ENCODE data around the gene KIF1B.

KIF1B gene

GRCh38 chr1:10278880-10279279 is 68.5 kb downstream of the KIF1B start:
- CTCF ChIA-PET: no interaction called here
- H3K4me3 ChIP-seq (ENCODE audit: control insufficient read depth in 1 of 7, extremely low read depth in 1 of 7, insufficient read depth in 4 of 7, low read depth in 2 of 7, low read length in 6 of 7): no peak overlapping the region
- DNase-seq: no peak
- no peaks in the 10 kb centered on the region for H3K9me3 ChIP-seq (ENCODE audit: control extremely low read depth in 1 of 5, control insufficient read depth in 4 of 5, insufficient read depth in 2 of 5, low read depth in 1 of 5, low read length in 4 of 5)
- H3K27me3 ChIP-seq (replicated peaks in 2 of 5; ENCODE audit: control insufficient read depth in 4 of 5, insufficient read depth in 5 of 5, low read length in 4 of 5): no peaks in the 10 kb centered on the region
- peaks cover 10 to 29% (median 24%) of the 10 kb centered on the region in 4 experiments for H3K36me3 ChIP-seq (ENCODE audit: control insufficient read depth in 4 of 4, insufficient read depth in 4 of 4, low read length in 3 of 4)
- POLR2A ChIA-PET: no interaction called here
- no peak overlapping the region for H3K27ac ChIP-seq (ENCODE audit: insufficient read depth in 1 of 2, low read depth in 1 of 2, low read length in 2 of 2, poor library complexity in 1 of 2, severe bottlenecking in 2 of 2)
- no peaks in the 10 kb centered on the region for H3K4me1 ChIP-seq (ENCODE audit: control extremely low read depth in 1 of 4, control insufficient read depth in 4 of 4, insufficient read depth in 4 of 4, low read length in 3 of 4)
- WGBS (ENCODE audit: insufficient coverage): 100% methylated on average over 2 of the region's 5 CpGs

GRCh38 chr1:10280439-10281350 is 70.3 kb downstream of the KIF1B start:
- H3K36me3 ChIP-seq (ENCODE audit: control insufficient read depth in 4 of 4, insufficient read depth in 4 of 4, low read length in 3 of 4): peaks cover 10 to 31% (median 23%) of the 10 kb centered on the region in 4 experiments
- DNase-seq: no peak
- ChIA-PET POLR2A (no interaction called here), CTCF (no interaction called here)
- no peaks in the 10 kb centered on the region for H3K9me3 ChIP-seq (ENCODE audit: control extremely low read depth in 1 of 5, control insufficient read depth in 4 of 5, insufficient read depth in 2 of 5, low read depth in 1 of 5, low read length in 4 of 5)
- no peak overlapping the region for H3K4me3 ChIP-seq (ENCODE audit: control insufficient read depth in 1 of 7, extremely low read depth in 1 of 7, insufficient read depth in 4 of 7, low read depth in 2 of 7, low read length in 6 of 7)
- no peaks in the 10 kb centered on the region for H3K4me1 ChIP-seq (ENCODE audit: control extremely low read depth in 1 of 4, control insufficient read depth in 4 of 4, insufficient read depth in 4 of 4, low read length in 3 of 4)
- no peak overlapping the region for H3K27ac ChIP-seq (ENCODE audit: insufficient read depth in 1 of 2, low read depth in 1 of 2, low read length in 2 of 2, poor library complexity in 1 of 2, severe bottlenecking in 2 of 2)
- 92% methylated on average over 3 of the region's 3 CpGs for whole genome bisulfite sequencing (ENCODE audit: insufficient coverage)
- no peaks in the 10 kb centered on the region for H3K27me3 ChIP-seq (replicated peaks in 2 of 5; ENCODE audit: control insufficient read depth in 4 of 5, insufficient read depth in 5 of 5, low read length in 4 of 5)

GRCh38 chr1:10283318-10283984 is 73.1 kb downstream of the KIF1B start:
- no peaks in the 10 kb centered on the region for H3K4me1 ChIP-seq (ENCODE audit: control extremely low read depth in 1 of 4, control insufficient read depth in 4 of 4, insufficient read depth in 4 of 4, low read length in 3 of 4)
- no peak overlapping the region for H3K27ac ChIP-seq (ENCODE audit: insufficient read depth in 1 of 2, low read depth in 1 of 2, low read length in 2 of 2, poor library complexity in 1 of 2, severe bottlenecking in 2 of 2)
- 100% methylated on average over 1 of the region's 3 CpGs for WGBS (ENCODE audit: insufficient coverage)
- H3K36me3 ChIP-seq (ENCODE audit: control insufficient read depth in 4 of 4, insufficient read depth in 4 of 4, low read length in 3 of 4): peaks cover 11 to 29% (median 15%) of the 10 kb centered on the region in 4 experiments
- ChIA-PET POLR2A (no interaction called here), CTCF (no interaction called here)
- no peaks in the 10 kb centered on the region for H3K9me3 ChIP-seq (ENCODE audit: control extremely low read depth in 1 of 5, control insufficient read depth in 4 of 5, insufficient read depth in 2 of 5, low read depth in 1 of 5, low read length in 4 of 5)
- H3K27me3 ChIP-seq (replicated peaks in 2 of 5; ENCODE audit: control insufficient read depth in 4 of 5, insufficient read depth in 5 of 5, low read length in 4 of 5): no peaks in the 10 kb centered on the region
- no peak for DNase-seq
- no peak overlapping the region for H3K4me3 ChIP-seq (ENCODE audit: control insufficient read depth in 1 of 7, extremely low read depth in 1 of 7, insufficient read depth in 4 of 7, low read depth in 2 of 7, low read length in 6 of 7)

- DNase-seq: no peak
- H3K36me3 ChIP-seq (ENCODE audit: control insufficient read depth in 4 of 4, insufficient read depth in 4 of 4, low read length in 3 of 4): peaks cover 8 to 19% (median 11%) of the 10 kb centered on the region in 4 experiments
- no peak overlapping the region for H3K4me3 ChIP-seq (ENCODE audit: control insufficient read depth in 1 of 7, extremely low read depth in 1 of 7, insufficient read depth in 4 of 7, low read depth in 2 of 7, low read length in 6 of 7)
- no peaks in the 10 kb centered on the region for H3K27me3 ChIP-seq (replicated peaks in 2 of 5; ENCODE audit: control insufficient read depth in 4 of 5, insufficient read depth in 5 of 5, low read length in 4 of 5)
- CTCF ChIA-PET: no interaction called here
- H3K9me3 ChIP-seq (ENCODE audit: control extremely low read depth in 1 of 5, control insufficient read depth in 4 of 5, insufficient read depth in 2 of 5, low read depth in 1 of 5, low read length in 4 of 5): no peaks in the 10 kb centered on the region
- 100% methylated on average over 2 of the region's 3 CpGs for WGBS (ENCODE audit: insufficient coverage)
- no peaks in the 10 kb centered on the region for H3K4me1 ChIP-seq (ENCODE audit: control extremely low read depth in 1 of 4, control insufficient read depth in 4 of 4, insufficient read depth in 4 of 4, low read length in 3 of 4)
- POLR2A ChIA-PET: no interaction called here
- H3K27ac ChIP-seq (ENCODE audit: insufficient read depth in 1 of 2, low read depth in 1 of 2, low read length in 2 of 2, poor library complexity in 1 of 2, severe bottlenecking in 2 of 2): no peak overlapping the region
These were observed 75.9 kb downstream of the KIF1B start for GRCh38 chr1:10286244-10286643.

DNA sequence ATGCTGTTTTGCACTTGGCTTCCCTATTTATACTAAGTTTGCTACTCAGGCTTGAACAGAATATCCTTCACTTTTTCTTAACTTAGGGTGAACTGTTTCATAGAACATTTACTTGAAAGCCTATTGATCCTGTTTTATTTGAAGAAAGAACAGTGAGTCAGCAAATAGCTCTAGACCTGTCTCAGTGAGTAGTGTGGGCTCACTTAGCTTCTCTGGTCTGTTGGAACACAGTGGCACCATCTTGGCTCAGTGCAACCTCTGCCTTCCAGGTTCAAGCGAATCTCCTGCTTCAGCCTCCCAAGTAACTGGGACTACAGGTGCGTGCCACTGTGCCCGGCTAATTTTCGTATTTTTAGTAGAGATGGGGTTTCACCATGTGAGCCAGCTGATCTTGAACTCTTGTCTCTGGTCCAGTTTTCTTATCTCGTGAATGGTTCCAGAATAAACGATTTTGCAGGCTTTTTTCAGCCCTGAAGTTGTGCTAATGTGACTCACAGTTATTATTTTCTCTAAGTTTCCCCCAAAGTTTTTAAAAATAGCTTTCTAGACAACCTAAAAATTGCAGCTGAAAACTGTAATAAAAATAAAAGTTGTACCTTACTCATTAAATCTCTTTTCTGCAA is 76.8 kb downstream of the KIF1B start:
- DNase-seq: no peak
- Histone ChIP-seq H3K9me3 (ENCODE audit: control extremely low read depth in 1 of 5, control insufficient read depth in 4 of 5, insufficient read depth in 2 of 5, low read depth in 1 of 5, low read length in 4 of 5) (no peaks in the 10 kb centered on the region), H3K4me1 (ENCODE audit: control extremely low read depth in 1 of 4, control insufficient read depth in 4 of 4, insufficient read depth in 4 of 4, low read length in 3 of 4) (no peaks in the 10 kb centered on the region), H3K27ac (ENCODE audit: insufficient read depth in 1 of 2, low read depth in 1 of 2, low read length in 2 of 2, poor library complexity in 1 of 2, severe bottlenecking in 2 of 2) (no peak overlapping the region), H3K27me3 (replicated peaks in 2 of 5; ENCODE audit: control insufficient read depth in 4 of 5, insufficient read depth in 5 of 5, low read length in 4 of 5) (no peaks in the 10 kb centered on the region), H3K4me3 (ENCODE audit: control insufficient read depth in 1 of 7, extremely low read depth in 1 of 7, insufficient read depth in 4 of 7, low read depth in 2 of 7, low read length in 6 of 7) (no peak overlapping the region), H3K36me3 (ENCODE audit: control insufficient read depth in 4 of 4, insufficient read depth in 4 of 4, low read length in 3 of 4) (peaks cover 8 to 20% (median 13%) of the 10 kb centered on the region in 4 experiments)
- CTCF ChIA-PET: no interaction called here
- POLR2A ChIA-PET: interaction anchor here (0.8 kb wide), 1 partner anchor 50 kb away, joined by 3 read pairs; no protein-coding TSS in a partner anchor
- WGBS (ENCODE audit: insufficient coverage): 92% methylated on average over 6 of the region's 6 CpGs

DNA sequence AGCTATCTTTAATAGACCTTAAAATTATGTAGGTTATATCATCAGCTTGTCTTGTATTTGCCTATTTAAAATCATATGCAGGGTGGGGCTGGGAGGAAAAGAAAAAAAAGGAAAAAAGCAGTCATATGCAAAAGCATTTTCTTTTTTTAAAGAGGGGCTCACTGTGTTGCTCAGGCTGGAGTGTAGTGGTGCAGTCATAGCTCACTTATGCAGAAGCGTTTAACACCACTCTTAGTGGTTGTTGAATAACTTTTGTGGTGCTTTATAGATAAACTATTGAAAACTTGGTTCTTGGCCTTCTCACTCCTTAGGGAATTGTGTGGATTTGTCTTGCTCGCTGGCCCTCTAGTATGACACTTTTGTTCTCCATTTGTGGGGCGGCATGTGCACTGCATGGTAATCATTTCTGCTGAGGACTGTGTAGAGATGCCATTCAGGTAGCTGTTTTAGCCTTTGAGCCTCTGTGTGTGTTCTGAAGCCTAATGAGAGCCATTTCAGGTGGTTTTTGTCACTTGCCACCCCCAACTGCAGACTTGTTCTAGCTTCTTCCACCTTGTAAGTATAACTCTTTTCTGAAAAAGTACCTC is 77.8 kb downstream of the KIF1B start:
- H3K9me3 ChIP-seq (ENCODE audit: control extremely low read depth in 1 of 5, control insufficient read depth in 4 of 5, insufficient read depth in 2 of 5, low read depth in 1 of 5, low read length in 4 of 5): no peaks in the 10 kb centered on the region
- H3K4me3 ChIP-seq (ENCODE audit: control insufficient read depth in 1 of 7, extremely low read depth in 1 of 7, insufficient read depth in 4 of 7, low read depth in 2 of 7, low read length in 6 of 7): no peak overlapping the region
- H3K36me3 ChIP-seq (ENCODE audit: control insufficient read depth in 4 of 4, insufficient read depth in 4 of 4, low read length in 3 of 4): peaks cover 4 to 14% (median 9%) of the 10 kb centered on the region in 4 experiments
- no peak overlapping the region for H3K27ac ChIP-seq (ENCODE audit: insufficient read depth in 1 of 2, low read depth in 1 of 2, low read length in 2 of 2, poor library complexity in 1 of 2, severe bottlenecking in 2 of 2)
- H3K27me3 ChIP-seq (replicated peaks in 2 of 5; ENCODE audit: control insufficient read depth in 4 of 5, insufficient read depth in 5 of 5, low read length in 4 of 5): no peaks in the 10 kb centered on the region
- 100% methylated on average over 2 of the region's 3 CpGs for whole genome bisulfite sequencing (ENCODE audit: insufficient coverage)
- H3K4me1 ChIP-seq (ENCODE audit: control extremely low read depth in 1 of 4, control insufficient read depth in 4 of 4, insufficient read depth in 4 of 4, low read length in 3 of 4): no peaks in the 10 kb centered on the region
- ChIA-PET CTCF (interaction anchor here (0.8 kb wide), 1 partner anchor 10 kb away, joined by 3 read pairs; no protein-coding TSS in a partner anchor), POLR2A (no interaction called here)
- no peak for DNase-seq
